Hematopoietic multipotent progenitor cell treated with erythropoietin and hydrocortisone succinate and interleukin-3 and kit ligand, for 4 days (in vitro differentiated cells): ENCODE measurements around the gene PNKP.

ENCODE experiments used
- DNase-seq: peaks from one replicate; pipeline ENCODE4 v3.0.0-alpha.2; 2015

The PNKP gene

DNA sequence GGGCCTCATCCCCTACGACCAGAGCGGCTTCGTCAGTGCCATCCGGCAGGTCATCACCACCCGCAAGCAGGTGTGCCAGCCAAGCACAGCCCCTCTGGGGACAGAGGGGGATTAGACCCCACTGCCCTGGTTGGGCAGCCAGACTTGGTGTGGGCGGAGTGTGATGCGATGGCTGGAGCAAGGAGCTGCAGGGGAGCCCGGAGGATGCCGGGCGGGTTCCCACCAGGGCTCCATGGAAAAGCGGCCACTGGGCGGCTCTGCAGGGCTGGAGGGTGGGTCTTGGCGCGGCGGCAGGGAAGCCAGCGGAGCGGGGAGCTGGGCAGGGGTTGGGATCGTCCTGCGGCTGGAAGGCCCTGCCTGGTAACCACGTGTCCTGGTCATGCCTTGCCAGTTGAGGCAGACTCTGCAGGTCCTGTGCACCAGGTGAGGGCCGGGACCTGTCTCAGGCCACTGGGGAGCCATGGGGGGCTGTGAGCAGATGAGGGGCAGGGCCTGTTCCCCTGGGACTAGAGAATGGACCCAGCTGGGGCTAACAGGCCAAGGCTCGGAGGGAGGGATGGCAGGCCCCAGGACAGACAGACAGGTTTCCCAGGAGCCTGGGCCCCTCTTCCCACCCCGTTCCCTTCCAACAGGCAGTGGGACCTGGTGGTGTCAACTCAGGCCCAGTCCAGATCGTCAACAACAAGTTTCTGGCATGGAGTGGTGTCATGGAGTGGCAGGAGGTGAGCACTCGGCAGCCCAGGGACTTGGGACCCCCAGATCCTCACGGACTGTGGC, 10.1 kb downstream of the PNKP start:
- no peak for DNase-seq

DNA sequence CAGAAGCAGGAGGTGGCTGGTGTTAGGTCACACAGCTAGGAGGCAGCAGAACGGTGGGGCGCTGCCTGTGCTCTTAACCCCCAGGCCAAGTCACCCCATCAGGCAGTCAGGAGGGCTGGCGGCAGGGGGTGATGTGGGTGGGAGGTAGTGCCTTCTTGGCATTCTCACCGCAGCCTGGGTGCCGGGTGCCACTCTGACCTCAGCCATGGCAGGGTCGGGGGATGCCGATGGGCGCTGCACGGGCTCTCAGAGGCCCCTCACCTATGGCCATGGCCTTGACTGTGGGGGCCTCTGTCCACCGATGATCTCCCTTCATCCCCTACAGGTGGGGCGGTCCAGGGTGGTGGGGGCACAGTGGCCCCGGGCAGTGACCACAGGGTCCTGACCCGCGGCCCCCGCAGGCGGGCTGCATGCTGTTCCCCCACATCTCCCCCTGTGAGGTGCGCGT, 10.8 kb downstream of the PNKP start:
- DNase-seq = no peak

DNA sequence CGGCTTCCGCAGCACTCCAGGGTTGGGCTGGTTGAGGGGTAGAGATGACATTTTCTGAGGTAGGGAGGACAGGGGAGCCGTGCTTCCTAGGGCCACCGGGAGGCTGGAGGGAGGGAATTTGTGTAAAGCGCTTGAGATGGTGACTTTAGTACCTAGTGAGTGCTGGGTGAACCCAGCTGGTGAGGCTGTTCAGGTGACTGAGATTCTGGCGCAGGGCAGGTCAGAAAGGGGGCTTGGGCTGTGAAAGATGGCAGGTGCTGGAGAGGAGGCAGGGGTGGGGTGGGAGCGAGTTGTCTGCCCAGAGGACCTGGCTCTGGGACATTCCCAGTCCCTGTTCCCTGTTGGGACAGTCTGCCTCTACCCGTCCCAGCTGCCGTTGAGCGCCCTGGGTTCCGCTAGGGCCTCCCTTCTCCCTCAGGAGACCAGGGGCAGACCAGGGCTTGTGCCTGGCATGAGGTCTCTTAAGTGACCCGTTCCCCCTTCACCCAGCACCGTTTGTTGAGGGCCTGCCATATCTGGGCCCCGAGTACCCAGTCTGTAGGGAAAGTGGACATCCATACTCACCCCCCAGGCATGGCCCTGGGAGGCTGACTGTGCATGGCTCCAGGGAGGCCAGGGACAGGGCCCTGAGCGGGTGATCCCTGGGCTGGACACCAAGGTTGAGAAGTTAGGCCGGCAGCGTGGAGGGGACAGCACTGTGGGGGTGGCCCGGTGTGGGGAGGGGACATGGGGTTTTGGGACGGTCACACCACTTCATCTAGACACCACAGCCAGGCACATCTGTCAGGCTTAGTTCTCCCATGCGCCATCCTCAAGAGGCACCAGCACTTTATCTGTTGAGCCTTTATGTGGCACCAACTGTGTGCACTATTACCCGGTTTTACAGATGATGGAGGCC, 11.5 kb downstream of the PNKP start:
- no peak for DNase-seq

DNA sequence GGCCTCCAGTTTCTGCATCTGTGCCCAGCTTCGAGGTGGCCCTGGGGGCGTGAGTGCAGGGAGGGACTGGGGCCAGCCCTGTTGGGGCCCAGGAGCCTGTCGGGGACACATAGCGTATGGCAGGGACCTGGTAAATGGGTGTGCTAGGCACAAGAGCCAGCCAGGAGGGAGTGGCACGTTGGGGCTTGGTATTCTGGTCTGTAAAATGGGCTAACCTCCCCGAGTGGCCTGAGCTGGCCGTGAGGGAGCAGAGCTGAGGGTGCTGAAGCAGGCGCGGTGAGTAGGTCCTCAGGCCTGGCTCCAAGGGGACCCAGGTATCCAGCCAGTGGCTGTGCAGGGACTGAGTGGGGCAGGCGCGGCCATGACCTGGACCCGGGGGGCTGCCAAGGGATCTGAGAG, 12.1 kb downstream of the PNKP start:
- DNase-seq = no peak

DNA sequence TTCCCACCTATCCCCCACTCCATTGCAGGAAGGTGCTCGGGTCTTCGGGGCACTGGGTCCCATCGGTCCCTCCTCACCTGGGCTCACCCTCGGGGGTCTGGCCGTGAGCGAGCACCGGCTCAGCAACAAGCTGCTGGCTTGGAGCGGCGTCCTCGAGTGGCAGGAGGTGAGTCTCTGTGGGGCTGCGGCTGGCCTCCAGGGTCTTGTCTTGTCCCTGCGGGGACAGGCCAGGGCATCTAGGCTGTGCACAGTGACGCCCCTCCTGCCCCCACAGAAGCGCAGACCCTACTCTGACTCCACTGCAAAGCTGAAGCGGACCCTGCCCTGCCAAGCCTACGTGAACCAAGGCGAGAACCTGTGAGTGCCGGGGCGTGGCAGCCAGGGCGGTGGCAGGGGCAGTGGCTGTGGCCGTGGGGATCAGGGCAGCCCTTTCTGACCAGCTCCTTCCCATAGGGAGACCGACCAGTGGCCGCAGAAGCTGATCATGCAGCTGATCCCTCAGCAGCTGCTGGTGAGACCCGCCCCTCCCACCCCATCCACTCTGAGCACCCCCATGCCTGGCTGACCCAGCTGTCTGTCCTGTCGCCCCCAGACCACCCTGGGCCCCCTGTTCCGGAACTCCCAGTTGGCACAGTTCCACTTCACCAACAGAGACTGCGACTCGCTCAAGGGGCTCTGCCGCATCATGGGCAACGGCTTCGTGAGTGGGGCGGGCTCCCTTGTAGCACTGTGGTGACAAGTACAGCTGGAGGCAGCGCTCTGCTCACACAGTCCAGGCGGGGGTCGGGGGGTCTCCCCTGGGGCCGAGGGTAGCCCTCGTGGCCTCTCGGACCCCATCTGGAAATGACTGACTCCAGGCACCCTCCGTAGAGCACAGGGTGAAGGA, 12.8 kb downstream of the PNKP start:
- DNase-seq = no peak

DNA sequence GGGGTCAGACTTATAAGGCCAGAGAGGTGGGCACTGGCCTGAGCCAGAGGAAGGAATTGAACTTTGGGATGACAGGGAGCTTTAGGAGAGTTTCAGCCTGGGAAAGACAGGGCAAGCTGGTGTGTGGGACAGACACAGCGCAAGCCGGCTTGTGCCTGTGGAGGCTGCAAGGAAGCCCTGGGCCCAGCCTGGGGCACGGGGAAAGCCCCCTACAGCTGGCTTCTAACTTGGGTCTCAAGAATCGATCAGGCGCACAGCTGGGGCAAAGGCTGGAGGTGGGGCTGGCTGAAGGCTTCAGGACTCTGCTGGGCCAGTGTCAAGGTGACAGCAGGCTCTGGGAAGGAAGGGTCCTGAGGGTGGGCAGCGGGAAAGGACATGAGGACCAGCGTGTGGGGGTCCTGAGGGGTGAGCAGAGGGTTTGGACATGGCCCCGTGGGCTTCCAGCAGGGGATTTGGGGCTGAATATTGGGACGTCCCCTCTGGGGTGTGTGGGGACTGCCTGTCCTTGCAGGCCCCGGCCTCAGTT, 13.5 kb downstream of the PNKP start:
- DNase-seq = no peak

DNA sequence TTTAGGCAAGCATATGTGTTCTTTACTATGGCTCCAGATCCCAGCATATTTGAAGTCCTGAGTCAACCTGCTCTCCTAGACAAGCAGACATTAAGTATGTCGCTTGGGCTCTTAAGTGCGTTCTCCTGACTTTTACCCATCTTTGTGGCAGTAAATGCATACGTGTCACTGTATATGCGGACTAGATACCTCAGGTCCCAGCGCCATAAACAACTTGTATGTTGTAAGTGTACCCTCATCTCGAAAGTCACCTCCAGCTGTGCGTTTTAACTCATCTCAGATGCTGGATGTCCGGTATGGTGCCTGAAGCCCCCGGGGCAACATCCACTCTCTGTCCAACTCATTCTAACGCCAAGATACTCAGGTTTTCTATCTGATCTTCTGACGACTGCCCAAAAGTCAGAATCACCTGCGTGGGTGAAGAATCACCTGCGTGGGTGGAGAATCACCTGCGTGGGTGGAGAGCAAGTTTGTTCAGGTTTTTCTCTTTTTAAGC, 14.7 kb downstream of the PNKP start:
- no peak for DNase-seq

DNA sequence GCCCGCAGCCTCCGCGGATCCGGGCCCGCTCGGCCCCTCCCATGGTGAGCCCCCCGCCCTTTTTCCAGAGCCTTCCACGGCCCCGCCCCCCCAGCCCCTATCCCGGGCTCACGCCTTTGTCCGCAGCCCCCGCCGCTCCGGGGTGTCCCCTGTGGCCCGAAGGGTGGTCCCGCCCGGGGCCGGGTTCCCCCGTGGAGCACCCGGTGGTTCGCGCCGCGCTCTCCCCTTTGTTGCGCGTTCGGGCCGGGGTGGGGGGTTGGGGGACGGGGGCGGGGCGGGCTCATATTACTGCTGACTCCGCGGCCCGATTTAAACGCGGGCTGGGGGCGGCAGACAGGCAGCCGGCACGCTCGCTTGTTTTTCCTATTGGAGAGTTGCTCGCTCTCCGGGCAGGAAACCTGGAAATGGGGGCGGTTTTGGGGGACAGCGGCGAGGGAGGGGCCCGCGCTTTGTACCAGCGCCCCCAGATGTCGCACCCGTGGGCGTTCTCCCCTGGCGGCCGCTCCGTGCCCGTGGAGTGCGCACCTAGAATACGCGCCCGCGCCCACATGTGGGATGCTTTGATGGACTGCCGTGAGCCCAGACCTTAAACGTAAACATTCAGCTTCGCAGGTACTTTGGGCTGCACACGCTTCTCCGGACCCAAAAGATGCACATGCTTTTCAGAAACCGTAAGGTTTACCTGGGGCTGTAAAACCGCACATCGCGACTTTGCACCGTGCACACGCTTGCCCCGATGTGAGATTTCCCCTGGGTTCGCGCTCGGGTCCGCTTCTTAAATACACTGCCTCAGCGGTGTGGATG, 15.7 kb downstream of the PNKP start:
- no peak for DNase-seq

DNA sequence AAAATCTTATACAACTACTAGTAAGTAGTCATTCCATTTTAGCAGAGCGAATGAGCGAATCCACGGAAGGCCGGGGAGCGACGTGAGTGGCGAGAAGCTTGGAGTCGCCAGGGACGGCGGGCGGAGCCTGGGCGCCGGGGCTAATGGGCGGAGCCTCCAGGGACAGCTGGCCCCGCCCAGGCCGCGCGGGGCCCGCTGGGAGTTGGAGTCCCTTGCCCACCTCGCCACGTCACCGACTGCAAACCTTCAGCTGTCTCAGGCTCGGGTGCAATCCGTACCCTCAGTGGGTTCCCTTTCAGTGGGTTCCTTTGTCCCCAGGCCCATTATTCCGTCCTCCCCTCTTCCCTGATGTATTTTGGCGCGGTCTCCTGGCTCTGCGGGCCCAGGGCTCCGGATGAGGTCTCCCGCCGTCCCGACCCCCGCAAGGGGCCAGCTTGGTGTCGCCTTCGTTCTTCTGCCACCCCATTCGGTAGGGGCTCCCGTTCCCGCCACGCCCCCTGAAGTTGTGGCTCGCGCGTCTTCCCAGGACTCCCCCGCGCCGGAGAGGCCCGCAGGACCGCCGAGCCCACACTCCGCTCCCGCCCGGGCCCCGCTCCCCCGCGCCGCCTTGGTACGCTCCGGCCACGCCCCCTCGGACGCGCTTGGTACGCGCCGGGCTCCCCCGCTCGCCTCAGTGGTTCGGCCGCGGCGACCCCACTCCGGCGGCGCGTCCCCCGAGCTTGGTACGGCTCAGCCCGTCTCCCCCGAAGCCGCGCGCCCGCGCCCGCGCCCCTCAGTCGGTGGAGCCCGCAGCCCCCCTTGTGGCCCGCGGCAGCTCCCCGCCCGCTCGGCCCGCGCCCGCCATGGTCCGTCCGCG, 16.7 kb downstream of the PNKP start, which contains the start of gene PTOV1:
TSS of gene PTOV1 (plus strand) at position 673 of the 856 bp plus-strand sequence.
- peak; percentile 96 for DNase-seq

DNA sequence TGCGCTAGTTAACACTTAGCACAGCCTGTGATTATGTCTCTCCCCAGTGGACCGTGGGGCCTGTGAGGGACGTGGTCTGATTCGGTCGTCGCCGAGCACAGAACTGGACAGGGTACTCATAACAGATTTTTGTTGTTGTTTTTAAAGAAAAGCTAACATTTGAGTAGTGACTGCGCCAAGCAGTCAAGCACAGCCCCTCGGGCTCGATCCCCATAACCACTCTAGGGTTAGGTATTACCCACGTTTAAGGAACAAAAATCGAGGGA, 17.2 kb downstream of the PNKP start:
- DNase-seq = no peak

DNA sequence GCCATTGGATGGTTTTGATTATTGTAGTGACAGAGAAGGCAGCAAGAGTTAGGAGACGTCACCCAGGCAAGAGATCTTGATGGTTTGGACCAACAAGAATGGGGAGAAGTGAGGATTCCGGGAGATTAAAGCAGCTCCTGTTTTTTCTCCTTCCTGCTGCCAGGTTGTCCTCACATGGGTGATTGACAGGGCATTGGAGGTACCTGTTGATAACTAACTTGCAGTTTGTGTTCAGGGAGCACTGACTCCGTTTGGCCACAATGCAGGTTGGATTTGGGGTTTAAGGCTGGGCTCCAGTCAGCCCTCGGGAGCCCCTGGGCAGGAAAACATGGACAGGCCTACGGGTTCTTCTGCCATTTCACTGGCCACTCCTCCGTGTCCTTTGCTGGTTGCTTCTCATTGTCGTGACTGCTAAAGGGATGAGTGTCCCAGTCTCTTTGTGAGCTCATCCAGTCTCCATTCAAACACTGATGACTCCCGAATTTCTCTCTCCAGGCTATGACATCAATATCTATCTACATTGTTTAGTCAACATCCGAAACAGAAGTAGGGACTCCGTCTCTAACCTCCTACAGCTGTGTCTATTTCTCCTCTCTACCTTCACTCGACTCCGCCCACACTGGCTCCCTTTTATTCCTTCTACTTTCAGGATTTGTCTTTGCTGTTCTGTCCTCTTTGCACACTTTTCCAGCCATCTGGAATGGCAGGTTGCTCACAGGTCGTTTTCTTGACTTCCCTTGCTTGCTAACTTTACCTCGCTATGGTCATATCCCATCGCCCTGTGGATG, 17.7 kb downstream of the PNKP start:
- no peak for DNase-seq

DNA sequence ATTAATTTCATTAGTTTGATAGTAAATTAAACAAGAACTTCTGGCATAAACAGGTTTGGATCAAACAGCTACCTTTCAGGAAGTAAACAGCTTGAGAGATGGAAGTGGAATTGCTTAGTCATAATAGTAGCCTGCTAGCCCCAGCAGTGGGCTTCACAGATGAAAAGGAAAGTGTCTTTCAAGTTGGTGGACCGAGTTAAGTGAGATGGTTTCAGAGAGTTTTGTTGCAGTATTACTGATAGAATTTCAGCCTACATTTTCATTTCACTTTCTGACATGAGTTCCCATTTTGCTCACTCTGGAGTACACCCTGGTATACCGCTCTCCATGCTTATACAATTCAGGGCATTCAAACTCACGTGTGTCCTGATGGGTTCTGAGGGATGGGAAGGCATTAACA, 18.4 kb downstream of the PNKP start:
- DNase-seq = no peak

DNA sequence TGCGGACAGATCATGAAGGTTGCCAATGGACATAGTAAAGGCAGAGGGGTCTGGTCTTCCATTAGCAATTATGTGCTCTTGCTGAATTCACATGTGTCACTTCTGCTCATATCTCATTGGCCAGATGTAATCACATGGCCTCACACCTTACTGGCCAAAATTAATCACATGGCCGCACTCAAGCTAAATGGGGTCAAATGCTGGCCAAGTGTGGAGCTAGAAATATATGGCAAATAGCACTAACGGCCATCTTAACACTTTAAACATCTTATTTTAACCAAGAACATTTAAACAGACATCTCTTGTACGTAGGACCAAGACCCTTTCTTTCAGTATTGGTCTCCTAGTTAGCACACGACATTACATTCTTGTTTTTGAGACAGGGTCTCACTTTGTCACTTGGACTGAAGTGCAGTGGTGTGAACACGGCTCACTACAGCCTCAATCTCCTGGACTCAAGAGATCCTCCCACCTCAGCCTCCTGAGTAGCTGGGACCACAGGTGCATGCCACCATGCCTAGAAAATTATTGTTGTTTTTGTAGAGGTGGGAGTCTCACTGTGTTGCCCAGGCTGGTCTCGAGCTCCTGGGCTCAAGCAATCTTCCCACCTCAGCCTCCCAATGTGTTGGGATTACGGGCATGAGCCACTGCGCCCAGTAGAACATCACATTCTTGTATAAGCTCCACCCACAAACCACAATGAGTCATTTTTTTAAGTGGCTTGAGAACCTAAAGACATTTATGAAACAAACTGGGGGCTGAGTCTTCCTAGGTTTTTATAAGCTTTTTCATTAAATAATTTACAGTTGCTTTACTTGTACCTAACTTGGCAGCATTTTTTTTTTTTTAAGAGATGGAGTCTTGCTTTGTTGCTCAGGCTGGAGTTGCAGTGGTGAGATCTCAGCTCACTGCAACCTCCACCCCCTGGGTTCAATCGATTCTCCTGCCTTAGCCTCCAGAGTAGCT, 19.4 kb downstream of the PNKP start:
- peak; percentile 92 for DNase-seq

DNA sequence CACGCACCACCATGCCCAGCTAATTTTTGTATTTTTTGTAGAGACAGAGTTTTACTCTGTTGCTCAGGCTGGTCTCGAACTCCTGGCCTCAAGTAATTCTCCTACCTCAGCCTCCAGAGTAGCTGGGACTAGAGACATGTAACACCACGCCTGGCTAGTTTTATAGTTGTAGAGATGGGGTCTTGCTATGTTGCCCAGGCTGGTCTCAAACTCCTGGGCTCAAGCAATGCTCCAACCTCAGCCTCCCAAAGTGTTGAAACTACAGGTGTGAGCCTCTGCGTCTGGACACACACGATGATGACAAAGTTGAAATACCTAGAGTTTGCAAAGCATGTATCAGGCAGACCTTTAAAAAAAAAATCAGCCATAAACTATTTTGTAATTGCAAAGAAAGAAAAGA, 21.0 kb downstream of the PNKP start:
- no peak for DNase-seq

DNA sequence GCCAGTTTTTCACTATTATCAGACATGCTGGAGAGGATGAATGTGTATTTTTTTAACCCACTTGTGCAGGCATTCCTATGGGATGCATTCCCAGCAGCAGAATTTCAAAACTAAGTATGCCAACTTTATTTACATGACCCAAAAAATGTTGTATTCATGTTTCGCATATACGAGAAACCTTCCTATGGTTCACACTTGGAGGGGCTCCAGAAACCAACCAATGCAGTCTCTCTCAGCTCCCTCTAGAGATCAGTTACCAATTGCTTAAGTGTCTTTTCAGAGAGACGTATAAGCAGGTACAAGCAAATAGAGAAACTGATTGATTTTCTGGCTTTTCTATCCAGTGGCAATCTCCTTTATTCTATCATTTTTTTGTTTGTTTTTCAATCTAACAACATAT, 22.0 kb downstream of the PNKP start:
- DNase-seq = no peak

DNA sequence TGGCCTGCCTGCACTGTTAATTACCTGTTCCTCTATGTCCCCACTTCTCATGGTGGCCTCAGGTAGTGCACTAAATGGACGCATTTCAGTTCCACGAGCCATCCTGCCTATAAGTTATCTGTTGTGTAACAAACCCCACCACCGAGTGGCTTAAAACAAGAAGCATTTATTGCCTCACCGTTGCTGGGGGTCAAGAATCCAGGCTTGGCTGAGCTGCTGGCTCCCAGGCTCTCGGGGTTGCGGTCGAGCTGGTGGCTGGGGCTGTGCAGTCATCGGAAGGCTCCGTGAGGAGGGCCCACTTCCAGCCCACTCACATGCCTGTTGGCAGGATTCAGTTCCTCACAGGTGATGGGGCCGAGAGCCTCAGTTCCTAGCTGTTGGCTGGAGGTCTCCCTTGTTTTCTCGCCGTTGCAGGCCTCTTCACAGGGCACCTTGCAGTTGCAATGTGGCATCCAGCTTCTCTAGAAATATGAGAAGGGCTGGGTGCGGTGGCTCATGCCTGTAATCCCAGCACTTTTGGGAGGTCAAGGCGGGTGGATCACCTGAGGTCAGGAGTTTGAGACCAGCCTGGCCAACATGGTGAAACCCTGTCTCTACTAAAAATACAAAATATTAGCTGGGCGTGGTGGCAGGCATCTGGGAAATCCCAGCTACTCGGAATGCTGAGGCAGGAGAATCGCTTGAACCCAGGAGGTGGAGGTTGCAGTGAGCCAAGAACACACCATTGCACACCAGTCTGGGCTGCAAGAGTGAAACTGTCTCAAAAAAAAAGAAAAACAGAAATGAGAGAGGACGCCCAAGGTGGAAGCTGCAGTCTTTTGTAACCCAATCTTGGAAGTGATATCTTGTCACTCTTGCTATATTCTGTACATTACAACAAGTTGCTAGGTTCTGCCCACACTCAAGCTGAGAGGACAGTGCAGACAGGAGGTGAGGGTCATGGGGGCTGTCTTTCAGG, 23.0 kb downstream of the PNKP start:
- no peak for DNase-seq

DNA sequence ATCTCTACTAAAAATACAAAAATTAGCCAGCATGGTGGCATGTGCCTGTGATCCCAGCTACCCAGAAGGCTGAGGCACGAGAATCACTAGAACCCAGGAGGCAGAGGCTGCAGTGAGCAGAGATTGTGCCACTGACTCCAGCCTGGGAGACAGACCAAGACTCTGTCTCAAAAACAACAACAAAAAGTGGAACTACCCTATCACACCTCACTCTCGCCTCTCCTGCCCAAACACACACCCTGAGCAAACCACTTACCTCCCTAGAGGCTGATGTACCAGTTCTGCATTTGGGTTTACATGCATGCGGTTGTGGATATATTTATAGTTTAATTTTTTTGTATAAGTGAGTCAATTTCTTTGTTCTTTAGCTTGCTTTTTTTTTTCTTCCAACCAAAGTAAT, 24.1 kb downstream of the PNKP start:
- DNase-seq = no peak
